GM19324 (cell line): Measurements from ENCODE around the gene PLIN4.

Experiments
- ATAC-seq: cut with Tn5 transposase; IDR thresholded peaks from one replicate; pipeline ENCODE4 v1.9.1; 2021; ENCODE audit warnings: mild to moderate bottlenecking, moderate library complexity; ENCODE audit not compliant: unreplicated experiment, low FRiP score

Gene PLIN4

DNA sequence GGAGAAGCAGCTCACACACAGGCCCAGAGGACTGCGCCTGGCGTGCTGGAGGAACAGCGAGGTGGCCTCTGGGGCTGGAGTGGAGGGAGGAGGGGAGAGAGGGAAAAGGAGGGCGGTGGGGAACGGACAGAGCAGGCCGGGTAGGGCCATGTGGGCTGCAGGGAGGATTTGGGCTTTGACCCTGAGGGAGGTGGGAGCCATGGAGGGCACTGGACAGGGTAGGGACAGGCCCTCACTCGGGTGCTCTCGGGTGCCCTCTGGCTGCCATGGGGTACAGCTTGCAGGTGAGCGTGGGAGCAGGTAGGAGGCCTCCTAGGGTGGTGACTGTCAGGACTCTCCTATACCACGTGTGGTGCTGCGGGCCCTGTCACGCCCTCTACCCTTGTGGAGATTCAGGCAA is 22.8 kb downstream of the PLIN4 start:
- no peak for ATAC-seq

GRCh38 chr19:4494691-4495064 is 23.6 kb downstream of the PLIN4 start:
- no peak for ATAC-seq

DNA sequence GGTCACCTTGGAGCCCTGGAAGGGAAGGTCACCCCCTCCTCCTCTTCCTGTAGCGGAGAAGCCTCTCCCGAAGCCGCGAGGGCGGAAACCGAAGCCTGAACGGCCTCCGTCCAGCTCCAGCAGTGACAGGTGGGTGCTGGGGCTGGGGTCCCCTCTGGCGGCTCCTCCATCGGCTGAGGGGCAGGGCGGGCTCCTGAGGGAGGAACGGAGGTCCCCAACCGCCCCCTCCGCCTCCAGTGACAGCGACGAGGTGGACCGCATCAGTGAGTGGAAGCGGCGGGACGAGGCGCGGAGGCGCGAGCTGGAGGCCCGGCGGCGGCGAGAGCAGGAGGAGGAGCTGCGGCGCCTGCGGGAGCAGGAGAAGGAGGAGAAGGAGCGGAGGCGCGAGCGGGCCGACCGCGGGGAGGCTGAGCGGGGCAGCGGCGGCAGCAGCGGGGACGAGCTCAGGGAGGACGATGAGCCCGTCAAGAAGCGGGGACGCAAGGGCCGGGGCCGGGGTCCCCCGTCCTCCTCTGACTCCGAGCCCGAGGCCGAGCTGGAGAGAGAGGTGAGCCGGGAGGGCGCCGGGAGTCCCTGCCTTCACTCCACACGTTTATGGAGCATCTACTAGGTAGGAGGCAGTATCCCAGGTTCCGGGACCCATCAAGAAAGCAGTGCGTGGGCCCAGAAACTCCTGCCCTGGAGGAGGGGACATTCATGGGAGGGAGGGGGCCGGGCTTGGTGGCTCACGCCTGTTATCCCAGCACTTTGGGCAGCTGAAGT is 24.2 kb downstream of the PLIN4 start:
- ATAC-seq: no peak

GRCh38 chr19:4493104-4493928 is 25.0 kb downstream of the PLIN4 start:
- no peak for ATAC-seq

GRCh38 chr19:4492337-4493103 is 25.8 kb downstream of the PLIN4 start:
- no peak for ATAC-seq

DNA sequence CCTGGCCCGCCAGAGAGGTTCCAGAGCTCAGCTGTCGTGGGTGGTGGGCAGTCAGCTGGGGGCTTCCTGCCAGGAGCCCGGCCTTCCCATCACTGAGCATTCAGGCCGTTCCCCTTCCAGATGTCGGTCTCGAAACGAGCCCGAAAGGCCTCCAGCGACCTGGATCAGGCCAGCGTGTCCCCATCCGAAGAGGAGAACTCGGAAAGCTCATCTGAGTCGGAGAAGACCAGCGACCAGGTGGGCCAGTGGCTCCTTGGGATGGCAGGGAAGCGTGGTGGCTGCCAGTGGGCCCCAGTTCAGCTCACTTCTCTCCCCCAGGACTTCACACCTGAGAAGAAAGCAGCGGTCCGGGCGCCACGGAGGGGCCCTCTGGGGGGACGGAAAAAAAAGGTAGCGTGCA is 26.8 kb downstream of the PLIN4 start:
- no peak for ATAC-seq

DNA sequence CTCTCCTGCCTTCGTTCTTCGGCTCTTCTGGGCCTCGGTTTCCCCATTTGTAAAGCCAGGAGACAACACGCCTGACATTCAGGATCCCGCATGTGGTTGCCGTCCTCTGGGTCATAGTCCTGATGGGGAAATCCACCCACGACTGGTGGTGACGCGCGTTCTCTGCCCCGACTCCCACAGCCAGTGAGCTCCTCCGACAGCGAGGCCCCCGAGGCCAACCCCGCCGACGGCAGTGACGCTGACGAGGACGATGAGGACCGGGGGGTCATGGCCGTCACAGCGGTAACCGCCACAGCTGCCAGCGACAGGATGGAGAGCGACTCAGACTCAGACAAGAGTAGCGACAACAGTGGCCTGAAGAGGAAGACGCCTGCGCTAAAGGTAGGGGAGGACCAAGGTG is 29.8 kb downstream of the PLIN4 start:
- ATAC-seq: no peak

- ATAC-seq: no peak
Observed at GRCh38 chr19:4487572-4487971, 30.7 kb downstream of the PLIN4 start.

DNA sequence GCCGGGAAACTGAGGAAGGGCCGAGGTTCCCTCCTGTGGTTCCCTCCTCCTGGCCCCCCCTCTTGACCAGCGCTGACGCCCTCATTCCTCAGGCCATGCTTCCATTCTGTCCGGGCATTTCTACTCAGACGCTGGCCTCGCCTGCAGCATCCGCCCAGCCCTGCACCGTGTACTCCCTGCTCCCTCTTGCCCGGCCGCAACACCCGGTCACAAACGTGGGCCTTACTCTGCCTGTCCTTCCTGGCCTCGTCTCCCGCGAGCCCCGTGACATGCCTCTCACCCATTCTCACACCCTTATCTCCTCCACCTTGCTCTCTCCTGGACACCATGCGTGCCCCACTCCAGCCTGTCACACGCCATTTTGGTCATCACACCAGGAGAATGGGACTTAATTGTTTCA is 34.9 kb downstream of the PLIN4 start:
- no peak for ATAC-seq

- no peak for ATAC-seq
Observed at GRCh38 chr19:4482721-4483364, 35.4 kb downstream of the PLIN4 start.

DNA sequence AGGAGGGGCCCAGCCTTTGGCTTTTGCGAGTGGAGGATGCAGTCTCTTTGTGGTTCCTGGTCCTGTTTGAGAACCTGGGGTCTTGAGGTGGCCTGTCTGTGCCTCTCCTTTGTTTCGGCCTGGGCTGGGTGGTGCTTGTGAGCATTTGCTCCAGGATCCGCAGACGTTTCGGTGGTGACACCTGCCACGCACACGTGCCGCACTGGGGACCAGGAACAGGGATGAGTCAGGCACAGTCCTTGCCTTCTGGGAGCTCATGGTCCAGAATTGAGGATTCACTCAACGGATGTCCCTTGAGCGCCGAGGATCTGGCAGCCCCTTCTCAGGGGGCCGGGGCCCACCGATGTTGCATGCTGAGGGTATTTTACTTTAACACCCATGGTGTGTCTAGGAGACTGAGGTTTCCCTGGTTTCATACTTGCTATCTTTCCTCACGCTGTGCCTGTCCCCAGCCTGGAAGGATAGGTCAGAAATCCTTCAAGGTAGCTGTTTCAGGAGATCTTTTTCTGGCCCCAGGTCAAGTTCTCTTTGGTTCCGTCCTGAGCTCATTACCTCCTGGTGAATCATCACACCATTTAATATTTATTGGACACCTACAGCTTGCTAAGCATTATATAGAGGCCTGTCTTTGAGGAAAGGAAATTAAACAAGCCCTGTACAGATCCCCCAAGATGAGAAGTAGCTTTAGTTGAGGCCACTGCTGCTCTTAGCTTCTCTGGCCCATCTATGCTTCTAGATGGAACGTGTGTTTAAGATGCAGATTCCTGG is 41.1 kb downstream of the PLIN4 start:
- ATAC-seq: no peak

GRCh38 chr19:4474514-4475022 is 43.7 kb downstream of the PLIN4 start:
- no peak for ATAC-seq

DNA sequence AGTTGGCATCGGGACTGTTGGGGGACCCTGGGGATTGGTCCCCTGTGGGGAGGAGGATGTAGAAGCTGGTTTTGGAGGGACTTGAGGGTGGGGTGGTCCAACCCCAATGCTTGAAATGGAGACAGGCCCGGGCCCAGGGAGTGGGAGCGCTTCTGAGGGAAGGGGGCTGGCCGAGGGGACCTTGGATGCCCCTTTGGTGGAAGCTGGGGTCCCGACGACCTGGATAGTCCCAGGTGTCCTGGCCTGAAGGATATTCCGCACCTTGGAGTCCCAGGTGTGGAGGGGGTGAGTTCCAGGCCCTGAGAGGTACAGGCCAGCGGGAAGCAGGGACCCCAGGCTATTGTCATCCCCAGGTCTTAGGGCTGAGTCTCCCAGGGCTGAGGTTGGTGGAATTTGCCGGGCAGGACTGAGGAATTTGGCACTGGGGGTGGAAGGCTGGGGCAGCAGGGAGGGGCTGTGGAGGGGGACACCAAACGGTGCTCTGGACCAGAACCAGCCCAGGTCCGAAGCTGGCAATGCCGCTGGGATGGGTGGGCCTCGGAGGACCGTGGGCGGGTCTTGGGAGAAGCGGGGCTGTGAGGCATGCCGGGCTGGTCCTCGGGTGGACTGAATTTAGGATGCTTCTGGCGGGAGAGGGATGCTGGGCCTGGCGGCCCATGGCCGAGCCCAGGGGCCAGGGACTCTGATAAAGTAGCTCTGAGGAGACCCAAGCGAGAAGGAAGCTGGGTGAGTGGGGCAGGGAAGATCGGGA is 44.3 kb downstream of the PLIN4 start:
- no peak for ATAC-seq

DNA sequence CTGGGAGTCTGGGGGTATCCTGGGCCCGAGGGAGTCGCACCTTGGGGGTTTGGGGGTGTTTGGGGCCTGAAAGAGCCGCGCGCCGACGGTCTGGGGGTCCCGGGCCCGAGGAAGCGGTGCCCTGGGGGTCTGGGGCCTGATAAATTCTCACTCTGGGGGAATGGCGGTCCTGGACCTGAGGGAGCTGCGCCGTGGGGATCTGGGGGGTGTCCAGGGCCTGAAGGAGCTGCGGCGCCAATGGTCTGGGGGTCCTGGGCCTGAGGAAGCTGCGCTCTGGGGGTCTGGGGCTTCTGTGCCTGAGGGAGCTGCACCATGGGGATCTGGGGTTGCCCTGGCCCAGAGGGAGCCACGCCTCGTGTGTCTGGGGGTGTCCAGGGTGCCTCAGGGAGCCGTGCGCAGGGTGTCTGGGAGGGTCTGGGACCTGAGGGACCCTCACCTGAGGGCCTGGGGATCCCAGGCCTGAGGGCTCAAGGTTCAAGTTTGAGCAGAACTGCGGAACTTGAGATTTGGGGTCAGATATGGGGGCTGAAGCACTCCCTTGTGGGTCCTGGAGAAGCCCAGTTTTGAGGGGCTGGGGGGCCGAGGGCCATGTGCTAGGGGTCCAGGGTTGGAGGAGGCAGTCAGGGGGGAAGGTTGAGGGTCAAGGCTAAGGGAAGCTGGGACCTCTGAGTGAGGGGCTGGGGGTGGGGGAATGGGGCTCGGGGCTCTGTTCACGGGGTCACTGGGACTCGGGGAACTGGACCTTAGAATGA is 45.1 kb downstream of the PLIN4 start:
- ATAC-seq: no peak

GRCh38 chr19:4472174-4472974 is 45.9 kb downstream of the PLIN4 start, which contains the start of gene HDGFL2:
HDGFL2 (plus strand) TSS chr19:4472297; CDS start chr19:4472351, 54 bp downstream.
- peak; percentile 3 for ATAC-seq

DNA sequence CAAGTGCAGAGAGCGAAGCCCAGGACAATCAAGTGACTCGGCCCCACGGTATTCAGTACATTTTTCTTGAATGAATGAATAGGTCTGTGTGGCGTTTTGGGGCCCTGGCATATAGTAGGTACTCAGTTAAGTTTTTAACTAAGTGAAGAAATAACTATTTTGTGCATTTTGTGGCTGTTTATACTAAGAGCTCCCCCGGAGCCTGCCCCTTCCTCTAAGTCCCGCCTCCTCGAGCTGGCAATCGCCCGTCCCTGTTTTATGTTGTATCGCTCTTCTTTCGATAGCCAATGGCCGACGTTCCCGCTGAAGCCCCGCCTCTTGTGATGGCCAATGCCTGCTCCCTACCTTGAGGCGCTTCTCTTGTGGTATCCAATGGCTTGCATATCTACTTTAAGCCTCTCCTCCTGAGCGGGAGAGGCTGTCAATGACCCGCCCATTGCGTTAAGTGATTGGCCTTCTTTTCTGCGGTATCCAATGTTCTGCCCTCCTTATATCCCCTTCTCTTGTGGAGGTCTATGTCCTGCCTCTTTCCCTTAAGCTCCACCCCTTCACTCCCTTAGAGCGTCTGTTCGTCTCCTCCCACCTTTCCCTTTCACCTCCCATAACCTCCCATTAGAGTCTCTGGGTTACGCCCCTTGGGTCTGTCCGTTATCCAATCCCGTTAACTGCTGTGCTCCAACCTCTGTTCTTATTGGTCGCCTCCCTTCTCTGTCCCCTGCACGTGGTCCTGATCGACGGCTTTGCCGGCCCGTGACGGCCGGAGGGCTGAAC is 46.7 kb downstream of the PLIN4 start:
- peak; percentile 90 for ATAC-seq

- no peak for ATAC-seq
Observed at GRCh38 chr19:4467835-4468234, 50.5 kb downstream of the PLIN4 start.
